Germinal center (tissue), 1 donor: ENCODE data around the gene CPVL.

Source experiments
- DNase-seq: peaks from one replicate; pipeline ENCODE4 v3.0.0; 2012; ENCODE audit warnings: mixed read lengths, low spot score

The CPVL gene

GRCh38 chr7:29146057-29146706 lies at the start of gene CPVL:
Gene CPVL, minus strand, starts transcription at chr7:29146537. Its CDS starts 25,476 bp downstream, at chr7:29121061.
- DNase-seq: no peak

GRCh38 chr7:29194594-29195427 lies 48.5 kb upstream of the CPVL start, which contains the start of gene CHN2:
Gene CHN2, plus strand, starts transcription at chr7:29194775.
- peak; percentile 63 for DNase-seq

GRCh38 chr7:29194206-29194593 lies 47.9 kb upstream of the CPVL start:
- no peak for DNase-seq

GRCh38 chr7:29193316-29194205 lies 47.2 kb upstream of the CPVL start:
- DNase-seq: no peak

- no peak for DNase-seq
Observed at GRCh38 chr7:29192811-29193210, 46.5 kb upstream of the CPVL start.

GRCh38 chr7:29192323-29192722 lies 46.0 kb upstream of the CPVL start:
- no peak for DNase-seq

GRCh38 chr7:29190349-29191045 lies 44.2 kb upstream of the CPVL start:
- DNase-seq: no peak

- DNase-seq: peak; percentile 68
Observed at GRCh38 chr7:29189743-29190201, 43.4 kb upstream of the CPVL start.

GRCh38 chr7:29185613-29186012 lies 39.3 kb upstream of the CPVL start:
- no peak for DNase-seq

GRCh38 chr7:29184599-29184998 lies 38.3 kb upstream of the CPVL start:
- no peak for DNase-seq

GRCh38 chr7:29179115-29179514 lies 32.8 kb upstream of the CPVL start:
- no peak for DNase-seq

GRCh38 chr7:29177963-29178600 lies 31.7 kb upstream of the CPVL start:
- no peak for DNase-seq

- no peak for DNase-seq
Observed at GRCh38 chr7:29173458-29173857, 27.1 kb upstream of the CPVL start.

GRCh38 chr7:29170781-29171180 lies 24.4 kb upstream of the CPVL start:
- no peak for DNase-seq

- DNase-seq: no peak
Observed at GRCh38 chr7:29167721-29168120, 21.4 kb upstream of the CPVL start.

- no peak for DNase-seq
Observed at GRCh38 chr7:29163854-29164253, 17.5 kb upstream of the CPVL start.

GRCh38 chr7:29162577-29162976 lies 16.2 kb upstream of the CPVL start:
- DNase-seq: no peak

- DNase-seq: no peak
Observed at GRCh38 chr7:29161231-29161630, 14.9 kb upstream of the CPVL start.

GRCh38 chr7:29160080-29160479 lies 13.7 kb upstream of the CPVL start:
- DNase-seq: no peak

- DNase-seq: no peak
Observed at GRCh38 chr7:29158795-29159423, 12.6 kb upstream of the CPVL start.
